OCI-LY1 (cell line): ENCODE results near the gene PXDC1.

ENCODE experiments used
- EZH2 ChIP-seq: fragments of 200-600 bp; sonication (generic), shearing (Covaris generic); IDR thresholded peaks from 2 replicates; pipeline ENCODE4 v1.8.0; 2017; ENCODE audit warnings: borderline replicate concordance, mixed run types, mild to moderate bottlenecking, antibody characterized with exemption, low read length, moderate library complexity, mixed read lengths
- TF ChIP-seq, protein P1 (sequence below): fragments of 200-600 bp; sonication (generic), shearing (Covaris generic); IDR thresholded peaks from 2 replicates; pipeline ENCODE4 v1.5.1; 2017; ENCODE audit warnings: mild to moderate bottlenecking, antibody characterized with exemption, low read length, moderate library complexity, mixed read lengths

DNA sequence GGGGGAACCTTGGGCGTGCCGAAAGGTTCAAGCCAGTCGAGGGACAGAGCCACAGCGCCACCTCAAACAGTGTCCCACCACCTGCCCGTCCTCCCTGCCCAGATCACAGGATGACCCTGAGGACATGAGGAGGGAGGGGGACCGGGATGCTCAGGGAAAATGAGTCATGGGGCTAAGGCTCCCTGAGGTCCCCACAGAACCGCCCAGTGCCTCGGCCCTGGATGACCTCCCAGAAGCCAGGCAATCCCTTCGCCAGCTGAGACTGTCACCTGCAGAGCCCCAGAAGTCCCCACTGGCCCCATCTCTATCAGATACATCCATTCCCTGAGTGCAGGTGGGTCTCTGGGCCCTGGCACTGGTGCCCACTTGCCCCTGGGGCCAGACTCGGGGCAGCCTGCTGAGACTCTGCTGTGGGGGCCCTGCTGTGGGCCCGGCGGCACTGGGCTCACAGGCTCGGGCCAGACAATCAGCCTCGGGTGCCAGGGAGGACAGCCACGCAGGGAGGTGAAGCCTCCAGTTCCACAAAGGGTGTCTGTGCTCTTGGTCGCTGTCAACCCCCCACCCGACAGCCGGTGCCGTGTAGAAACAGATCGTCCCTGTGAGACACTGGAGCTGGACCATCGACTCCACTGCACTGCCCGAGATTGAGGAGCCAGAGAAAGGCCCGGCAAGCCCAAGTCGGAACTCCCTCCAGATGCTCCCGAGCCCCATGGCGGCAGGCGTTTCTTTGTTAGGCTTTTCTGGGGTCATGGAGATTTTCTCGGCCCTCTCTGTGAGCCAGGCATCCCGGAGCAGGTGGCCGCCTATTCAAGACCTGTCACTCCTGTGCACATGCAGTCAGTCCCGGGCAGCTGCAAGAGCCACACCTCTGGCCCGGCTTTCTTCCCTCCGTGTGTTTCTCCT is 26.1 kb downstream of the PXDC1 start:
- TF ChIP-seq, protein P1, sequence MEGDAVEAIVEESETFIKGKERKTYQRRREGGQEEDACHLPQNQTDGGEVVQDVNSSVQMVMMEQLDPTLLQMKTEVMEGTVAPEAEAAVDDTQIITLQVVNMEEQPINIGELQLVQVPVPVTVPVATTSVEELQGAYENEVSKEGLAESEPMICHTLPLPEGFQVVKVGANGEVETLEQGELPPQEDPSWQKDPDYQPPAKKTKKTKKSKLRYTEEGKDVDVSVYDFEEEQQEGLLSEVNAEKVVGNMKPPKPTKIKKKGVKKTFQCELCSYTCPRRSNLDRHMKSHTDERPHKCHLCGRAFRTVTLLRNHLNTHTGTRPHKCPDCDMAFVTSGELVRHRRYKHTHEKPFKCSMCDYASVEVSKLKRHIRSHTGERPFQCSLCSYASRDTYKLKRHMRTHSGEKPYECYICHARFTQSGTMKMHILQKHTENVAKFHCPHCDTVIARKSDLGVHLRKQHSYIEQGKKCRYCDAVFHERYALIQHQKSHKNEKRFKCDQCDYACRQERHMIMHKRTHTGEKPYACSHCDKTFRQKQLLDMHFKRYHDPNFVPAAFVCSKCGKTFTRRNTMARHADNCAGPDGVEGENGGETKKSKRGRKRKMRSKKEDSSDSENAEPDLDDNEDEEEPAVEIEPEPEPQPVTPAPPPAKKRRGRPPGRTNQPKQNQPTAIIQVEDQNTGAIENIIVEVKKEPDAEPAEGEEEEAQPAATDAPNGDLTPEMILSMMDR: no peak
- TF ChIP-seq EZH2: no peak
